ENCODE results near the gene DGKE. TPM values are rescaled to one million over a fixed set of nuclear protein-coding genes. Genes with fewer than 3 reads are reported as not detected.

The DGKE gene
- total RNA-seq, 1 donor from 2014 or later = 85.0 TPM

GRCh38 chr17:56793531-56793930 is 40.4 kb upstream of the DGKE start:
- no peaks in the 10 kb centered on the region for H3K27me3 ChIP-seq
- H3K27ac ChIP-seq = no peak overlapping the region
- H3K9me3 ChIP-seq = no peaks in the 10 kb centered on the region
- no peak overlapping the region for H3K4me3 ChIP-seq
- H3K4me1 ChIP-seq = no peaks in the 10 kb centered on the region
- H3K36me3 ChIP-seq = no peaks in the 10 kb centered on the region
- TF ChIP-seq CTCF (IDR thresholded peaks at IDR 0.05) = no peak
- intact Hi-C loops (cut with DNase I) = no loop called here
- no peak for DNase-seq (ENCODE audit: low spot score in 2 of 2)

GRCh38 chr17:56793957-56794356 is 40.0 kb upstream of the DGKE start:
- no peak for DNase-seq (ENCODE audit: low spot score in 2 of 2)
- intact Hi-C loops (cut with DNase I) = no loop called here

GRCh38 chr17:56795221-56795865 is 38.6 kb upstream of the DGKE start:
- no peaks in the 10 kb centered on the region for H3K27me3 ChIP-seq
- intact Hi-C loops (cut with DNase I) = no loop called here
- TF ChIP-seq CTCF (IDR thresholded peaks at IDR 0.05) = no peak

More at GRCh38 chr17:56793957-56794356, 40.0 kb upstream of the DGKE start:
- H3K27me3 ChIP-seq = no peaks in the 10 kb centered on the region
- H3K9me3 ChIP-seq = no peaks in the 10 kb centered on the region
- H3K36me3 ChIP-seq = no peaks in the 10 kb centered on the region
- H3K27ac ChIP-seq = no peak overlapping the region
- H3K4me1 ChIP-seq = no peaks in the 10 kb centered on the region
- TF ChIP-seq CTCF (IDR thresholded peaks at IDR 0.05) = no peak
- H3K4me3 ChIP-seq = no peak overlapping the region

GRCh38 chr17:56796536-56796935 is 37.4 kb upstream of the DGKE start:
- intact Hi-C loops (cut with DNase I) = no loop called here
- no peak for TF ChIP-seq CTCF (IDR thresholded peaks at IDR 0.05)
- Histone ChIP-seq H3K9me3 (no peaks in the 10 kb centered on the region), H3K4me3 (no peak overlapping the region), H3K27me3 (no peaks in the 10 kb centered on the region), H3K36me3 (no peaks in the 10 kb centered on the region), H3K4me1 (no peaks in the 10 kb centered on the region), H3K27ac (no peak overlapping the region)
- DNase-seq (ENCODE audit: low spot score in 2 of 2) = no peak

More at GRCh38 chr17:56795221-56795865, 38.6 kb upstream of the DGKE start:
- H3K27ac ChIP-seq = no peak overlapping the region
- DNase-seq (ENCODE audit: low spot score in 2 of 2) = no peak
- H3K9me3 ChIP-seq = no peaks in the 10 kb centered on the region
- H3K4me1 ChIP-seq = no peaks in the 10 kb centered on the region
- no peaks in the 10 kb centered on the region for H3K36me3 ChIP-seq
- H3K4me3 ChIP-seq = no peak overlapping the region

- no peak overlapping the region for H3K4me3 ChIP-seq
- H3K27me3 ChIP-seq = no peaks in the 10 kb centered on the region
- TF ChIP-seq CTCF (IDR thresholded peaks at IDR 0.05) = no peak
- H3K36me3 ChIP-seq = no peaks in the 10 kb centered on the region
- no peaks in the 10 kb centered on the region for H3K9me3 ChIP-seq
- intact Hi-C loops (cut with DNase I) = no loop called here
- H3K27ac ChIP-seq = no peak overlapping the region
- no peaks in the 10 kb centered on the region for H3K4me1 ChIP-seq
- no peak for DNase-seq (ENCODE audit: low spot score in 2 of 2)
Measured at GRCh38 chr17:56798916-56799315, 35.0 kb upstream of the DGKE start.

Measured in ascending aorta (tissue), 2 donors.